WI38 (cell line): ENCODE results near the gene PPARA.

Source experiments
- H3K4me3 ChIP-seq: 2 replicates; pipeline ENCODE4 v1.5.1; 2011; ENCODE audit warnings: low read depth, mild to moderate bottlenecking, control low read depth, low read length
- CTCF ChIP-seq: IDR thresholded peaks from 2 replicates; pipeline ENCODE4 v1.5.1; 2012; ENCODE audit warnings: low read depth, mild to moderate bottlenecking, control low read depth, low read length

PPARA gene

GRCh38 chr22:46150034-46150654, at the start of gene PPARA:
PPARA (plus strand) TSS chr22:46150526; CDS start chr22:46198384, 47,858 bp downstream.
- peak within 1 kb of the TSS; percentile 86 for H3K4me3 ChIP-seq
- no peak for TF ChIP-seq CTCF

DNA sequence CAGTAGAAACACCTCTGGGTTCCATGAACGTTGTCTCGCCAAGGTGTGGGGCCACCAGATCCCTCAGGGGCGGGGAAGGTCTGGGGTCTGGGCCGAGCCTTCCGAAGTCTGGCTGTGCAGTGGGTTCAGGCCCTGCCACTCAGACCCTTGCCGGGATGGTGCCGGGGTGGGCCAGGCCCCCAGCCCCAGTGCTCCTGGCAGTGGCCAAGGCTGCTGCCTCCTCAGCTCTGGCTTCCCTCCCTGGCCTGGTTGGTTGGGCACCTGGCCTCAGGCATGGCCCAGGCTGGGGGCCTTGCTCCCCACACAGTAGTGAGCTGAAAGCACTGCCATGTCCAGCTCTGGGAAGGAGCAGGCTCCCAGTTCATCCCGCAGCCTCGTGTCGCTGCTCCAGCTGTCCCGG, 48.2 kb upstream of the PPARA start:
- no peak overlapping the region for H3K4me3 ChIP-seq
- TF ChIP-seq CTCF = no peak

DNA sequence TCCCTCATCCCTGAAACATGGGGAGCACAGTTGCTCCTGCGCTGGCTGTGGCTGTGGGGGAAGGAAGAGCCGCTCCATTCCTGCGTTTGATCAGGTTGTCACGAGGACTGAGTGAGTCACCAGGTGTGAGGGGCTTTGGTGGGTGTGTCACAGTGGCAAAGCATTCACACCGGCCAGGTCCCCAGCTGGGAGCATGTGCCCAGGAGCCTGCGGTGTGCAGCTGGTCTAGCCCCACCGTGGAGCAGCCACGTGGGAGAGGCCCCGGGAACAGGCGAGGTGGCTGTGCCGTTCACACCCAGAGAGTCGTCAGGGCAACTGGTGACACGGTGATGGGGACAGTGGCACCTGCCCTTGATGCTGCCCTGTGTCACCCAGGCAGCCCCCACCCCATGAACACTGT, 47.6 kb upstream of the PPARA start:
- no peak overlapping the region for H3K4me3 ChIP-seq
- TF ChIP-seq CTCF = no peak

- no peak overlapping the region for H3K4me3 ChIP-seq
- no peak for TF ChIP-seq CTCF
These were observed 47.1 kb upstream of the PPARA start for GRCh38 chr22:46103181-46103580.

GRCh38 chr22:46103664-46104063, 46.7 kb upstream of the PPARA start:
- no peak for TF ChIP-seq CTCF
- H3K4me3 ChIP-seq = no peak overlapping the region

DNA sequence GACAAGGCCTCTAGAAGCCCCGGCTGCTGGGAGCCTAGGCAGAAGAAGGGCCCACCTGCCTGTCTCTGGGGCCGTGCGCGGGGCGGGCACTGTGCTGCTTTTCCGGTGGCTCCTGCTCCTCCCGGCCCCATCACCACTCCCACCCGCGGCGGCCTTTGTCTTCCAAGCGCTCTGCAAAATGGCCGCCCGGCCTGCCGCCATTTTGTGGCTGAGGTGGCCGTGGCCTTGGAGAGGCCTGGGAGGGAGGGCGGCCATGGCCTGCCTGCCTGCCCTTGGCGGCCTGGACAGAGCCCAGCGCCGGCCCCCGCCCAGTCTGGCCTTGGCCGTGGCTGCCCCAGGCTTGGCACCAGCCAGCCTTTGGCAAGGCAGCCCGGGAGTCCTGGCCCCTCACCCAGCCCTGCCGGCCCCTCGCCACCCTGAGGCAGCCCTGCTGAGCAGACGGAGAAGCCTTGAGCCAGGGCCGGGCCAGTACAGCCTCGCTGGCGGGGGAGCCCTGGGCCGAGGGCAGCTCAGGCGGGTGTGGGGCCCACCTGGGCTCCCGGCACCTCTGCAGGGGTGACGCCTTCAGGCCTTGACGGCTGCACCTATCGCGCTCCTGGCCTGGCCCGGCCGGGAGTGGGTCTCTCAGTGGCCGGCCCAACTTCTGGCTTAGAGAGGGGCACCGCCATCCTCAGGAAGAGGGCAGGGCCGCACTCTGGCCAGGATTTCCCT, 46.0 kb upstream of the PPARA start:
- no peak for TF ChIP-seq CTCF
- H3K4me3 ChIP-seq = no peak overlapping the region

GRCh38 chr22:46104881-46105493, 45.3 kb upstream of the PPARA start:
- TF ChIP-seq CTCF = no peak
- H3K4me3 ChIP-seq = no peak overlapping the region
